Stimulated activated naive B cell treated with anti-CD40 and anti-IgM and Interleukin-4, amounts not matched to agents 10 μg/mL and 1 μg/mL and 100 μg/mL, for 72 hours (primary cell): Measurements from ENCODE around the gene SH3BGRL.

Source experiments
- ATAC-seq, 2 donors: fragments of 150-1000 bp; cut with Tn5 transposase; replicated peaks; 2 replicates each; pipeline ENCODE4 v1.10.0; 2021; ENCODE audit warnings: moderate library complexity in 1 of 2
- DNase-seq: peaks from one replicate; pipeline ENCODE4 v3.0.0; 2021
- H3K27ac Mint-ChIP-seq: one replicate; pipeline ENCODE4 v1.8.0; 2022; ENCODE audit warnings: mild to moderate bottlenecking, mixed read lengths
- H3K27me3 Mint-ChIP-seq, 2 donors: one replicate each; pipeline ENCODE4 v1.8.0; 2022; ENCODE audit warnings: mixed read lengths in 2 of 2
- H3K36me3 Mint-ChIP-seq, 2 donors: one replicate each; pipeline ENCODE4 v1.8.0; 2022; ENCODE audit warnings: mixed read lengths in 2 of 2, mild to moderate bottlenecking in 1 of 2
- H3K4me1 Mint-ChIP-seq, 2 donors: one replicate each; pipeline ENCODE4 v1.8.0; 2022; ENCODE audit warnings: mixed read lengths in 2 of 2, mild to moderate bottlenecking in 1 of 2
- H3K4me3 Mint-ChIP-seq, 2 donors: one replicate each; pipeline ENCODE4 v1.8.0; 2022; ENCODE audit warnings: mild to moderate bottlenecking in 2 of 2, mixed read lengths in 2 of 2, moderate library complexity in 1 of 2
- H3K9me3 Mint-ChIP-seq, 2 donors: one replicate each; pipeline ENCODE4 v1.8.0; 2022; ENCODE audit warnings: mixed read lengths in 2 of 2, mild to moderate bottlenecking in 1 of 2

Gene SH3BGRL

GRCh38 chrX:81201671-81202455 lies at the start of gene SH3BGRL, which contains the start of gene HMGN5:
TSS of gene SH3BGRL (plus strand) at chrX:81202102. CDS start at chrX:81202201, 99 bp downstream.
TSS of gene HMGN5 (minus strand) at chrX:81201913. CDS start at chrX:81121549, 80,364 bp downstream.
- Mint-ChIP-seq H3K9me3 (peaks cover 0 to 3% of the 10 kb centered on the region in 2 donors), H3K36me3 (peaks cover 9 to 15% of the 10 kb centered on the region in 2 donors), H3K4me3 (peak within 1 kb of the TSS; percentile 83 to 93), H3K27me3 (no peaks in the 10 kb centered on the region), H3K27ac (peak within 1 kb of the TSS; percentile 94), H3K4me1 (peaks cover 15 to 29% of the 10 kb centered on the region in 2 donors)
- DNase-seq (peak; percentile 71), ATAC-seq (peak; percentile 95 to 96)

- Mint-ChIP-seq H3K27me3 (peaks cover 0 to 4% of the 10 kb centered on the region in 2 donors), H3K4me3 (no peak overlapping the region), H3K27ac (no peak overlapping the region), H3K9me3 (no peaks in the 10 kb centered on the region), H3K4me1 (no peaks in the 10 kb centered on the region), H3K36me3 (no peaks in the 10 kb centered on the region)
- ATAC-seq (no peak), DNase-seq (no peak)
Measured at GRCh38 chrX:81168391-81168790, 33.5 kb upstream of the SH3BGRL start.

GRCh38 chrX:81174286-81174685 lies 27.6 kb upstream of the SH3BGRL start:
- Mint-ChIP-seq H3K27me3 (no peaks in the 10 kb centered on the region), H3K36me3 (no peaks in the 10 kb centered on the region), H3K27ac (no peak overlapping the region), H3K9me3 (no peaks in the 10 kb centered on the region), H3K4me1 (no peaks in the 10 kb centered on the region), H3K4me3 (no peak overlapping the region)
- ATAC-seq (no peak), DNase-seq (no peak)

GRCh38 chrX:81195259-81195658 lies 6.6 kb upstream of the SH3BGRL start:
- DNase-seq (no peak), ATAC-seq (no peak)
- H3K27ac Mint-ChIP-seq = no peak overlapping the region
- no peak overlapping the region for H3K4me3 Mint-ChIP-seq
- H3K27me3 Mint-ChIP-seq = no peaks in the 10 kb centered on the region
- no peaks in the 10 kb centered on the region for H3K36me3 Mint-ChIP-seq
- peaks cover 2 to 5% of the 10 kb centered on the region in 2 donors for H3K4me1 Mint-ChIP-seq
- H3K9me3 Mint-ChIP-seq = no peaks in the 10 kb centered on the region

GRCh38 chrX:81195712-81196111 lies 6.2 kb upstream of the SH3BGRL start:
- ATAC-seq (peak; percentile 72 to 81), DNase-seq (peak; percentile 36)
- peaks cover 2 to 5% of the 10 kb centered on the region in 2 donors for H3K4me1 Mint-ChIP-seq
- H3K9me3 Mint-ChIP-seq = no peaks in the 10 kb centered on the region
- no peaks in the 10 kb centered on the region for H3K36me3 Mint-ChIP-seq
- H3K4me3 Mint-ChIP-seq = no peak overlapping the region
- no peaks in the 10 kb centered on the region for H3K27me3 Mint-ChIP-seq
- no peak overlapping the region for H3K27ac Mint-ChIP-seq

- peaks cover 11 to 22% of the 10 kb centered on the region in 2 donors for H3K4me1 Mint-ChIP-seq
- no peak for DNase-seq
Measured at GRCh38 chrX:81201071-81201470, 831 bp upstream of the SH3BGRL start.

GRCh38 chrX:81202456-81202819 lies 536 bp downstream of the SH3BGRL start:
- Mint-ChIP-seq H3K27ac (peak overlapping the region; percentile 94), H3K36me3 (peaks cover 9 to 15% of the 10 kb centered on the region in 2 donors), H3K4me1 (peaks cover 15 to 29% of the 10 kb centered on the region in 2 donors), H3K9me3 (peaks cover 0 to 3% of the 10 kb centered on the region in 2 donors), H3K27me3 (no peaks in the 10 kb centered on the region), H3K4me3 (peak overlapping the region; percentile 83 to 93)
- DNase-seq (no peak), ATAC-seq (peak; percentile 20 to 24)

More at GRCh38 chrX:81201071-81201470, 831 bp upstream of the SH3BGRL start:
- H3K9me3 Mint-ChIP-seq = peaks cover 0 to 3% of the 10 kb centered on the region in 2 donors
- H3K36me3 Mint-ChIP-seq = peaks cover 9 to 11% of the 10 kb centered on the region in 2 donors
- no peak for ATAC-seq
- peak overlapping the region; percentile 83 to 93 for H3K4me3 Mint-ChIP-seq
- H3K27ac Mint-ChIP-seq = peak overlapping the region; percentile 94
- H3K27me3 Mint-ChIP-seq = no peaks in the 10 kb centered on the region

GRCh38 chrX:81202943-81203342 lies 1.0 kb downstream of the SH3BGRL start:
- Mint-ChIP-seq H3K27me3 (no peaks in the 10 kb centered on the region), H3K4me3 (peak overlapping the region; percentile 83 to 93), H3K4me1 (peaks cover 15 to 25% of the 10 kb centered on the region in 2 donors), H3K36me3 (peaks cover 12 to 19% of the 10 kb centered on the region in 2 donors), H3K27ac (peak overlapping the region; percentile 94), H3K9me3 (peaks cover 0 to 3% of the 10 kb centered on the region in 2 donors)
- ATAC-seq (no peak), DNase-seq (no peak)

GRCh38 chrX:81205551-81205950 lies 3.6 kb downstream of the SH3BGRL start:
- DNase-seq (no peak), ATAC-seq (no peak)
- H3K4me1 Mint-ChIP-seq = peaks cover 19 to 24% of the 10 kb centered on the region in 2 donors
- no peak overlapping the region for H3K4me3 Mint-ChIP-seq
- H3K27me3 Mint-ChIP-seq = no peaks in the 10 kb centered on the region
- peaks cover 0 to 3% of the 10 kb centered on the region in 2 donors for H3K9me3 Mint-ChIP-seq
- no peak overlapping the region for H3K27ac Mint-ChIP-seq
- peaks cover 12 to 19% of the 10 kb centered on the region in 2 donors for H3K36me3 Mint-ChIP-seq

- Mint-ChIP-seq H3K36me3 (peaks cover 12 to 19% of the 10 kb centered on the region in 2 donors), H3K4me1 (peaks cover 17 to 18% of the 10 kb centered on the region in 2 donors), H3K9me3 (peaks cover 0 to 3% of the 10 kb centered on the region in 2 donors), H3K4me3 (no peak overlapping the region), H3K27me3 (no peaks in the 10 kb centered on the region), H3K27ac (no peak overlapping the region)
- ATAC-seq = no peak
- no peak for DNase-seq
Measured at GRCh38 chrX:81206476-81206875, 4.6 kb downstream of the SH3BGRL start.

- peaks cover 2 to 3% of the 10 kb centered on the region in 2 donors for H3K9me3 Mint-ChIP-seq
- no peak overlapping the region for H3K27ac Mint-ChIP-seq
- H3K27me3 Mint-ChIP-seq = no peaks in the 10 kb centered on the region
- H3K36me3 Mint-ChIP-seq = peaks cover 13 to 20% of the 10 kb centered on the region in 2 donors
- peaks cover 19% of the 10 kb centered on the region in 2 donors for H3K4me1 Mint-ChIP-seq
- no peak overlapping the region for H3K4me3 Mint-ChIP-seq
- no peak for ATAC-seq
- DNase-seq = no peak
Measured at GRCh38 chrX:81208916-81209315, 7.0 kb downstream of the SH3BGRL start.

GRCh38 chrX:81215685-81216084 lies 13.8 kb downstream of the SH3BGRL start:
- peaks cover 0 to 2% of the 10 kb centered on the region in 2 donors for H3K9me3 Mint-ChIP-seq
- DNase-seq = no peak
- H3K27me3 Mint-ChIP-seq = no peaks in the 10 kb centered on the region
- no peak for ATAC-seq
- no peak overlapping the region for H3K27ac Mint-ChIP-seq
- no peak overlapping the region for H3K4me3 Mint-ChIP-seq
- peaks cover 8 to 10% of the 10 kb centered on the region in 2 donors for H3K36me3 Mint-ChIP-seq
- H3K4me1 Mint-ChIP-seq = peaks cover 16 to 27% of the 10 kb centered on the region in 2 donors

- Mint-ChIP-seq H3K9me3 (no peaks in the 10 kb centered on the region), H3K4me1 (peaks cover 14 to 29% of the 10 kb centered on the region in 2 donors), H3K4me3 (no peak overlapping the region), H3K27ac (no peak overlapping the region), H3K36me3 (peaks cover 9 to 10% of the 10 kb centered on the region in 2 donors), H3K27me3 (no peaks in the 10 kb centered on the region)
- ATAC-seq (no peak), DNase-seq (no peak)
Measured at GRCh38 chrX:81229229-81229628, 27.3 kb downstream of the SH3BGRL start.

- H3K27ac Mint-ChIP-seq = no peak overlapping the region
- H3K4me1 Mint-ChIP-seq = peaks cover 14 to 29% of the 10 kb centered on the region in 2 donors
- peaks cover 9 to 10% of the 10 kb centered on the region in 2 donors for H3K36me3 Mint-ChIP-seq
- no peaks in the 10 kb centered on the region for H3K9me3 Mint-ChIP-seq
- ATAC-seq (no peak), DNase-seq (no peak)
- no peak overlapping the region for H3K4me3 Mint-ChIP-seq
- no peaks in the 10 kb centered on the region for H3K27me3 Mint-ChIP-seq
Measured at GRCh38 chrX:81229901-81230300, 28.0 kb downstream of the SH3BGRL start.

GRCh38 chrX:81231476-81231875 lies 29.6 kb downstream of the SH3BGRL start:
- no peak overlapping the region for H3K4me3 Mint-ChIP-seq
- no peaks in the 10 kb centered on the region for H3K9me3 Mint-ChIP-seq
- H3K4me1 Mint-ChIP-seq = peaks cover 14 to 33% of the 10 kb centered on the region in 2 donors

More at GRCh38 chrX:81231476-81231875, 29.6 kb downstream of the SH3BGRL start:
- Mint-ChIP-seq H3K36me3 (peaks cover 10% of the 10 kb centered on the region in 2 donors), H3K27ac (no peak overlapping the region), H3K27me3 (no peaks in the 10 kb centered on the region)
- DNase-seq (no peak), ATAC-seq (no peak)
